Hepatocyte (in vitro differentiated cells): ENCODE measurements around the gene OPN1SW. TPM values are rescaled to one million over a fixed set of nuclear protein-coding genes. Genes with fewer than 3 reads are reported as not detected.

Source experiments
- DNase-seq: peaks from one replicate; pipeline ENCODE4 v3.0.0-alpha.2; 2016; ENCODE audit warnings: low spot score
- H2AFZ ChIP-seq: fragments of 200-600 bp; sonication (generic); 2 replicates; pipeline ENCODE4 v1.6.0; 2016; ENCODE audit warnings: antibody characterized with exemption, mild to moderate bottlenecking
- H3K27ac ChIP-seq: fragments of 200-600 bp; sonication (generic); 2 replicates; pipeline ENCODE4 v1.5.1; 2016; ENCODE audit warnings: mild to moderate bottlenecking
- H3K27me3 ChIP-seq: fragments of 200-600 bp; sonication (generic); 2 replicates; pipeline ENCODE4 v1.6.1; 2016
- H3K36me3 ChIP-seq: fragments of 200-600 bp; sonication (generic); replicated peaks from 2 replicates; pipeline ENCODE4 v1.5.1; 2016; ENCODE audit warnings: low read depth; ENCODE audit not compliant: insufficient read depth
- H3K4me1 ChIP-seq: fragments of 200-600 bp; sonication (generic); 2 replicates; pipeline ENCODE4 v1.5.1; 2016; ENCODE audit warnings: mild to moderate bottlenecking, moderate library complexity; ENCODE audit not compliant: insufficient read depth
- H3K4me2 ChIP-seq: fragments of 200-600 bp; sonication (generic); 2 replicates; pipeline ENCODE4 v1.6.0; 2016
- H3K4me3 ChIP-seq: fragments of 200-600 bp; sonication (generic); 2 replicates; pipeline ENCODE4 v1.5.1; 2016; ENCODE audit warnings: mild to moderate bottlenecking
- H3K79me2 ChIP-seq: fragments of 200-600 bp; sonication (generic); 2 replicates; pipeline ENCODE4 v1.6.0; 2017; ENCODE audit warnings: mild to moderate bottlenecking
- H3K9me2 ChIP-seq: fragments of 200-600 bp; sonication (generic); replicated peaks from 2 replicates; pipeline ENCODE4 v1.6.0; 2017; ENCODE audit warnings: mild to moderate bottlenecking; ENCODE audit not compliant: insufficient read depth
- H3K9me3 ChIP-seq: fragments of 200-600 bp; sonication (generic); 2 replicates; pipeline ENCODE4 v1.5.1; 2016; ENCODE audit warnings: low read depth, mild to moderate bottlenecking
- H4K20me1 ChIP-seq: fragments of 200-600 bp; sonication (generic); 2 replicates; pipeline ENCODE4 v1.6.0; 2016; ENCODE audit warnings: mild to moderate bottlenecking; ENCODE audit not compliant: insufficient read depth, poor library complexity, severe bottlenecking
- CTCF ChIP-seq: fragments of 200-600 bp; sonication (generic); IDR thresholded peaks from 2 replicates; pipeline ENCODE4 v1.5.1; 2016; ENCODE audit warnings: antibody characterized with exemption, mild to moderate bottlenecking; ENCODE audit not compliant: poor library complexity
- EZH2 ChIP-seq: fragments of 200-600 bp; sonication (generic); IDR thresholded peaks from 2 replicates; pipeline ENCODE4 v1.6.1; 2016; ENCODE audit warnings: antibody characterized with exemption, mild to moderate bottlenecking, borderline replicate concordance
- EZH2phosphoT487 ChIP-seq: fragments of 200-600 bp; sonication (generic); IDR thresholded peaks from one replicate; pipeline ENCODE4 v1.6.1; 2018; ENCODE audit warnings: antibody characterized with exemption, mild to moderate bottlenecking, low read depth, moderate library complexity; ENCODE audit not compliant: unreplicated experiment, severe bottlenecking
- WGBS: methylation state at CpG from one replicate; pipeline ENCODE4 v1.1.6; 2016; ENCODE audit warnings: low lambda C conversion rate; ENCODE audit errors: missing lambda C conversion rate; 5-methylcytosine and 5-hydroxymethylcytosine counted together
- polyA plus RNA-seq: library from polyadenylated mRNA; unstranded; fragments of >200 nt; fragmentation: Nextera tagmentation; extraction: Ambion mirVana; gene quantifications from 2 replicates; pipeline ENCODE4 v1.2.1, GENCODE V29; 2016
- total RNA-seq: library from RNA; depleted of rRNA; stranded (reverse); fragments of >200 nt; gene quantifications from 2 replicates; pipeline ENCODE4 v1.2.3, GENCODE V29; 2014

Gene OPN1SW
- total and polyA plus RNA-seq, 2 experiments from 2014 or later = not detected

GRCh38 chr7:128778946-128779345, 3.4 kb upstream of the OPN1SW start:
- H3K4me3 ChIP-seq = no peak overlapping the region
- H2AFZ ChIP-seq = no peak overlapping the region
- no peaks in the 10 kb centered on the region for H3K36me3 ChIP-seq
- peaks cover 3% of the 10 kb centered on the region for H3K9me3 ChIP-seq
- H3K4me2 ChIP-seq = no peak overlapping the region
- WGBS = 97% methylated on average over 5 of the region's 5 CpGs
- H3K79me2 ChIP-seq = no peaks in the 10 kb centered on the region
- no peaks in the 10 kb centered on the region for H3K9me2 ChIP-seq
- no peak for DNase-seq
- H4K20me1 ChIP-seq = no peaks in the 10 kb centered on the region
- no peak overlapping the region for H3K27ac ChIP-seq
- TF ChIP-seq EZH2 = no peak
- no peak for TF ChIP-seq EZH2phosphoT487
- TF ChIP-seq CTCF = no peak
- peaks cover 5% of the 10 kb centered on the region for H3K4me1 ChIP-seq
- H3K27me3 ChIP-seq = no peaks in the 10 kb centered on the region

DNA sequence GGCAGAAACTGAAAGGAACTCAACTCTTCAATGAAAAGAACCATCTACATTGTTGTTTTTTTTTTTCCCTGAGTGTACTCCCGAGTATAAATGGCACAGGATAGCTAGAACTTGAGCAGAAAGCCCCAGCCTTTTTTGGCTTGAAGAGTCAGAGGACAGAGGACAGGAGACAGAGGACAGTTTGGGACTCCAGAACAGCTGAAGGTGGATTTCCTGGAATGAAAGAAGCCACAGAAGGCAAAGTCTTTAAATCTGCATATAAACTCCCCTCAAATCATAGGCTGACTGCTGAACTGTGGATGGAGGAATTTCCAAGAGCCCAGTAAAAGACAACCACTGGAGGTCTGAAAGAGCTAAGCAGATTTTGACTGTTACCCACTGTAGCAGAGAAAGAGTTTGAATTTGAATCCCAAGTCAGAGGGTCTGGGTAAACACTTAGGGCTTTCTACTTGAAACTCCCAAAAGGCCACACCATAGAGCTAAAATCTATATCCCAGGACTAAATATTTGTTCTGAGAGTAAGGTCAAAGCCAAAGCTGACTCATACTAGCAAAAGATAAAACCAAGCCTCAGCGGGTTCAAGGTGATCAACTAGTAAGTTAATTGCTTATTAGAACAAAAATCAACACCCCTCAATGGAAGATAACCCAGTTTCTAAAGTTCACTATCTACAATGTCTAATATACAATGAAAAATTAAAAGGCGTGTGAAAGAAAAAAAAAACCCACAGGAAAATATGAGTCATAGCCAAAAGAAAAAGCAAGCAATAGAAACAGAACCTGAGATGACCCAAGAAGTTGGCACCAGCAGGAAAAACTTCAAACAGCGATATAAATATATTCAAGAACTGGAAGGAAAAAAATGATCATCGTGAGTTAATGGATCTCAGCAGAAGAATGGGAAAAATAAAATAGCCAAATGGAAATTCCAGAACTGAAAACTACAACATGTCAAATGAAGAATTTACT, 1.8 kb upstream of the OPN1SW start:
- DNase-seq = no peak
- Histone ChIP-seq H3K79me2 (no peaks in the 10 kb centered on the region), H3K9me2 (no peaks in the 10 kb centered on the region), H4K20me1 (no peaks in the 10 kb centered on the region), H3K4me1 (no peaks in the 10 kb centered on the region), H3K27ac (no peak overlapping the region), H3K36me3 (no peaks in the 10 kb centered on the region), H3K9me3 (peaks cover 3% of the 10 kb centered on the region), H2AFZ (no peak overlapping the region), H3K27me3 (no peaks in the 10 kb centered on the region), H3K4me3 (no peak overlapping the region), H3K4me2 (no peak overlapping the region)
- TF ChIP-seq EZH2 (no peak), EZH2phosphoT487 (no peak), CTCF (no peak)
- WGBS = 80% methylated on average over 5 of the region's 5 CpGs

GRCh38 chr7:128774921-128775320, 673 bp downstream of the OPN1SW start:
- TF ChIP-seq CTCF (no peak), EZH2 (no peak), EZH2phosphoT487 (no peak)

More at GRCh38 chr7:128774921-128775320, 673 bp downstream of the OPN1SW start:
- Histone ChIP-seq H3K27me3 (no peaks in the 10 kb centered on the region), H3K79me2 (no peaks in the 10 kb centered on the region), H3K9me3 (peaks cover 3% of the 10 kb centered on the region), H2AFZ (no peak overlapping the region), H4K20me1 (peaks cover 2% of the 10 kb centered on the region), H3K4me2 (no peak overlapping the region), H3K9me2 (no peaks in the 10 kb centered on the region), H3K4me1 (no peaks in the 10 kb centered on the region), H3K36me3 (peaks cover 4% of the 10 kb centered on the region), H3K27ac (no peak overlapping the region), H3K4me3 (no peak overlapping the region)
- DNase-seq = no peak
- WGBS = 91% methylated on average over 7 of the region's 7 CpGs
